HepG2 (cell line): Measurements from ENCODE around the gene EYA2. TPM values are rescaled to one million over a fixed set of nuclear protein-coding genes. Genes with fewer than 3 reads are reported as not detected.

Source experiments
- ATAC-seq: fragments of 200-7000 bp; cut with Tn5 transposase; 3 replicates; pipeline ENCODE4 v1.9.1; 2020; ENCODE audit warnings: mild to moderate bottlenecking, moderate library complexity
- BruUV-seq: library from RNA; stranded (reverse); fragments of 400-500 nt; replicated peaks from 2 replicates; lab custom pipeline; 2021; lab: Mats Ljungman, UMichigan
- CTCF ChIA-PET: fragments of 300-600 bp; formaldehyde crosslinking; extraction: SDS; loops from one replicate; lab custom pipeline; 2021; ENCODE audit warnings: low total read pairs, inconsistent platforms, low intra/inter-chr PET ratio; lab: Yijun Ruan, JAX
- POLR2A ChIA-PET: fragments of 350-600 bp; sonication (Branson Sonifier 250); formaldehyde crosslinking; loops from one replicate; lab custom pipeline; 2020; ENCODE audit warnings: antibody characterized with exemption, inconsistent platforms; lab: Yijun Ruan, JAX
- DNase-seq: peaks from one replicate; pipeline ENCODE4 v3.0.0-alpha.2; 2015; ENCODE audit warnings: low spot score
- FAIRE-seq: peaks from 3 replicates; lab custom pipeline; 2011; peaks lifted over from hg19 to GRCh38; lab: Jason Lieb, UNC
- H2AFZ ChIP-seq: one replicate; pipeline ENCODE4 v1.6.1; 2011; ENCODE audit warnings: low read length, inconsistent platforms
- H3K27ac ChIP-seq: fragments of 300-600 bp; 3 replicates; pipeline ENCODE4 v1.8.0; 2011; ENCODE audit warnings: mixed run types, mild to moderate bottlenecking, mixed read lengths, low read length, inconsistent platforms; ENCODE audit not compliant: insufficient read depth; ENCODE audit errors: extremely low read length
- H3K27me3 ChIP-seq, 2 experiments: fragments of 200-600 bp in 1 of 2; 2 replicates in 1 of 2; 3 replicates in 1 of 2; pipeline versions ENCODE4 v1.6.0 to v1.8.0; 2011; ENCODE audit warnings: low read length in 2 of 2, mild to moderate bottlenecking in 2 of 2, moderate library complexity in 2 of 2, inconsistent platforms in 1 of 2; ENCODE audit not compliant: insufficient read depth in 2 of 2, control insufficient read depth in 1 of 2
- H3K36me3 ChIP-seq, 2 experiments: fragments of 200-600 bp in 1 of 2; replicated peaks in 1 of 2; 2 replicates in 1 of 2; 3 replicates in 1 of 2; pipeline versions ENCODE4 v1.5.1 to v1.8.0; 2011; ENCODE audit warnings: low read length in 2 of 2, inconsistent platforms in 1 of 2; ENCODE audit not compliant: insufficient read depth in 2 of 2, control insufficient read depth in 1 of 2
- H3K4me1 ChIP-seq: 2 replicates; pipeline ENCODE4 v1.5.1; 2012; ENCODE audit warnings: low read length, inconsistent platforms; ENCODE audit not compliant: insufficient read depth
- H3K4me2 ChIP-seq: 2 replicates; pipeline ENCODE4 v1.6.0; 2011; ENCODE audit warnings: low read depth, low read length, inconsistent platforms
- H3K4me3 ChIP-seq, 3 experiments: fragments of 200-600 bp in 1 of 3; sonication (generic), shearing (Covaris generic) in 1 of 3; replicated peaks in 1 of 3; 2 replicates each; pipeline ENCODE4 v1.5.1; 2011 to 2016; ENCODE audit warnings: low read length in 3 of 3, inconsistent platforms in 2 of 3, low read depth in 2 of 3, mild to moderate bottlenecking in 2 of 3, control low read depth in 1 of 3, mixed read lengths in 1 of 3; ENCODE audit not compliant: insufficient read depth in 1 of 3
- H3K79me2 ChIP-seq: one replicate; pipeline ENCODE4 v1.6.1; 2011; ENCODE audit warnings: low read length, inconsistent platforms; ENCODE audit not compliant: insufficient read depth
- H3K9ac ChIP-seq: 2 replicates; pipeline ENCODE4 v1.6.0; 2011; ENCODE audit warnings: mild to moderate bottlenecking, low read depth, low read length, inconsistent platforms; ENCODE audit not compliant: insufficient read depth
- H3K9me3 ChIP-seq: 2 replicates; pipeline ENCODE4 v1.5.1; 2012; ENCODE audit warnings: mild to moderate bottlenecking, low read length
- H4K20me1 ChIP-seq: 2 replicates; pipeline ENCODE4 v1.6.0; 2011; ENCODE audit warnings: inconsistent platforms, mild to moderate bottlenecking, low read length, moderate library complexity; ENCODE audit not compliant: insufficient read depth
- ARID5B ChIP-seq: IDR thresholded peaks from 2 replicates; pipeline ENCODE4 v1.4.0; 2020; ENCODE audit warnings: mild to moderate bottlenecking, missing genetic modification reagents
- CC2D1A ChIP-seq: sonication (generic); formaldehyde crosslinking; IDR thresholded peaks from 2 replicates; pipeline ENCODE4 v1.8.1; 2023; ENCODE audit warnings: mild to moderate bottlenecking, missing genetic modification reagents
- CEBPG ChIP-seq: IDR thresholded peaks from 2 replicates; pipeline ENCODE4 v1.6.1; 2016
- CREM ChIP-seq, 2 experiments: sonication (generic) in 1 of 2; formaldehyde crosslinking in 1 of 2; IDR thresholded peaks; 2 replicates each; pipeline versions ENCODE4 v1.4.0 to v1.6.1; 2016 to 2020; ENCODE audit warnings: antibody characterized with exemption in 1 of 2, mild to moderate bottlenecking in 1 of 2, missing genetic modification reagents in 1 of 2
- FOXK1 ChIP-seq: sonication (generic); formaldehyde crosslinking; IDR thresholded peaks from 2 replicates; pipeline ENCODE4 v1.4.0; 2020; ENCODE audit warnings: low read depth, missing genetic modification reagents, borderline replicate concordance
- GTF3A ChIP-seq: sonication (generic); formaldehyde crosslinking; conservative IDR thresholded peaks from 2 replicates; pipeline ENCODE4 v1.4.0; 2020; ENCODE audit warnings: mild to moderate bottlenecking, missing genetic modification reagents
- HMGXB3 ChIP-seq: sonication (generic); formaldehyde crosslinking; IDR thresholded peaks from 2 replicates; pipeline ENCODE4 v1.4.0; 2020; ENCODE audit warnings: missing genetic modification reagents, borderline replicate concordance
- JUN ChIP-seq: sonication (generic); formaldehyde crosslinking; IDR thresholded peaks from 2 replicates; pipeline ENCODE4 v1.4.0; 2020; ENCODE audit warnings: mild to moderate bottlenecking, missing genetic modification reagents
- MAZ ChIP-seq, 2 experiments: sonication (generic) in 1 of 2; formaldehyde crosslinking in 1 of 2; IDR thresholded peaks; 2 replicates each; pipeline versions ENCODE4 v1.5.0 to v1.6.1; 2012 to 2020; ENCODE audit warnings: low read depth in 2 of 2, mild to moderate bottlenecking in 2 of 2, borderline replicate concordance in 1 of 2, improper control_type of control experiment in 1 of 2, low read length in 1 of 2, missing genetic modification reagents in 1 of 2, moderate library complexity in 1 of 2
- RARA ChIP-seq: IDR thresholded peaks from 2 replicates; pipeline ENCODE4 v1.6.1; 2016; ENCODE audit warnings: missing genetic modification reagents, missing compliant biosample characterization
- XRCC5 ChIP-seq: fragments of 200-400 bp; formaldehyde crosslinking; optimal IDR thresholded peaks from 2 replicates; pipeline ENCODE3; 2017; ENCODE audit warnings: mild to moderate bottlenecking, low read length
- ZNF136 ChIP-seq: sonication (generic); formaldehyde crosslinking; IDR thresholded peaks from 2 replicates; pipeline ENCODE4 v1.8.1; 2022; ENCODE audit warnings: low read depth, mild to moderate bottlenecking, moderate library complexity, missing genetic modification reagents
- ZNF331 ChIP-seq: sonication (generic); formaldehyde crosslinking; IDR thresholded peaks from 2 replicates; pipeline ENCODE4 v1.4.0; 2020; ENCODE audit warnings: missing genetic modification reagents
- ZNF816 ChIP-seq: sonication (generic); formaldehyde crosslinking; IDR thresholded peaks from 2 replicates; pipeline ENCODE4 v1.8.0; 2022; ENCODE audit warnings: missing genetic modification reagents, mild to moderate bottlenecking, borderline replicate concordance
- WGBS: methylation state at CpG from one replicate; pipeline ENCODE4 v1.1.6; 2017; ENCODE audit warnings: low lambda C conversion rate; 5-methylcytosine and 5-hydroxymethylcytosine counted together
- in situ Hi-C: cut with HindIII; loops from 2 replicates; pipeline ENCODE4 v1.10.0; 2017; ENCODE audit warnings: low pct_unique_long_range_greater_than_20kb; ENCODE audit not compliant: extremely low pct_ligation_motif_present
- intact Hi-C: fragments of 100-400 bp; cut with micrococcal nuclease; formaldehyde crosslinking; loops from one replicate; pipeline ENCODE4 v1.10.0; 2022; ENCODE audit not compliant: unreplicated experiment
- polyA plus RNA-seq, 8 experiments: library from polyadenylated mRNA; depleted of rRNA in 3 of 8; stranded (reverse) in 7 of 8; unstranded in 1 of 8; fragments of >200 nt; fragmentation: Illumina TruSeq in 4 of 8; extraction: Trizol in 4 of 8; gene quantifications; 2 replicates each; pipeline versions ENCODE4 v1.2.1 to v1.2.3, GENCODE V29; 2011 to 2016; ENCODE audit warnings: low read depth in 4 of 8, missing spikeins in 1 of 8, mixed read lengths in 1 of 8; ENCODE audit not compliant: insufficient read depth in 1 of 8
- total RNA-seq, 5 experiments: library from RNA; depleted of rRNA; stranded (reverse); fragments of >200 nt; fragmentation: Illumina TruSeq; extraction: Trizol; gene quantifications; 2 replicates each; pipeline ENCODE4 v1.2.3, GENCODE V29; 2016; ENCODE audit warnings: low read depth in 1 of 5

The EYA2 gene
- total and polyA plus RNA-seq, 2 of the 13 experiments (the other 11 are each of a cell fraction or from before 2014, with no cell fraction given) = not detected

GRCh38 chr20:47181056-47181862 is 286.6 kb downstream of the EYA2 start:
- CTCF ChIA-PET = no interaction called here
- FAIRE-seq (peak; percentile 100), ATAC-seq (peak; percentile 95), DNase-seq (peak; percentile 92)
- peaks cover 3 to 29% of the 10 kb centered on the region in 2 experiments; a peak in 4 of 5 replicates for H3K27me3 ChIP-seq
- intact Hi-C loops = no loop called here
- H4K20me1 ChIP-seq = no peaks in the 10 kb centered on the region
- H3K27ac ChIP-seq = no peak overlapping the region
- H3K4me2 ChIP-seq = peak overlapping the region; percentile 63
- no peak overlapping the region for H3K9ac ChIP-seq
- H3K9me3 ChIP-seq = no peaks in the 10 kb centered on the region
- H3K36me3 ChIP-seq = no peaks in the 10 kb centered on the region
- POLR2A ChIA-PET = interaction anchor here (0.9 to 1.9 kb wide), 4 partner anchors 18 to 320 kb away, joined by 3 to 5 read pairs (median 4); partner anchors contain the start of gene NCOA3
- in situ Hi-C loops = no loop called here
- no peak overlapping the region for H2AFZ ChIP-seq
- peaks cover 8% of the 10 kb centered on the region for H3K4me1 ChIP-seq
- 36% methylated on average over 5 of the region's 5 CpGs for WGBS
- no peaks in the 10 kb centered on the region for H3K79me2 ChIP-seq
- no TSS peak for BruUV-seq
- H3K4me3 ChIP-seq = peak overlapping the region in 1 of 3 experiments; percentile 37; a peak in 1 of 6 replicates
- TF ChIP-seq CC2D1A (CRISPR knock-in tag) (no peak), XRCC5 (peak; percentile 57), HMGXB3 (CRISPR knock-in tag) (peak; percentile 76; the same call in 1 of the 2 replicates), MAZ (IDR thresholded peaks at IDR 0.05; ENCODE audit: borderline replicate concordance, low read depth, low read length) (no peak), MAZ (CRISPR knock-in tag; IDR thresholded peaks at IDR 0.05; ENCODE audit: low read depth) (0 out of 2 replicates have a peak, but pooled peaks have one; percentile 29), ZNF331 (CRISPR knock-in tag) (peak; percentile 29; the same call in 1 of the 2 replicates), ZNF136 (peak; percentile 68; the same call in 1 of the 2 replicates), RARA (no peak), FOXK1 (peak; percentile 90), JUN (CRISPR knock-in tag) (peak; percentile 48; the same call in 1 of the 2 replicates), ZNF816 (CRISPR knock-in tag) (no peak), CEBPG (CRISPR knock-in tag) (peak; percentile 23; the same call in 1 of the 2 replicates), ARID5B (peak; percentile 58), CREM (IDR thresholded peaks at IDR 0.05) (peak; percentile 82), CREM (CRISPR knock-in tag; IDR thresholded peaks at IDR 0.05) (no peak), GTF3A (0 out of 2 replicates have a peak, but pooled peaks have one; percentile 22)
